Activated CD4-positive, alpha-beta T cell treated with anti-CD3 and anti-CD28 coated beads for 1 hour (primary cell): ENCODE measurements around the gene ZNF592.
"Not testable (repeated sequence)": the region's sequence is repeated elsewhere in the genome, so short reads cannot be mapped to it uniquely, and the experiment has no call there.

Experiments
- DNase-seq: peaks from one replicate; pipeline ENCODE4 v3.0.0-alpha.2; 2020

Gene ZNF592

DNA sequence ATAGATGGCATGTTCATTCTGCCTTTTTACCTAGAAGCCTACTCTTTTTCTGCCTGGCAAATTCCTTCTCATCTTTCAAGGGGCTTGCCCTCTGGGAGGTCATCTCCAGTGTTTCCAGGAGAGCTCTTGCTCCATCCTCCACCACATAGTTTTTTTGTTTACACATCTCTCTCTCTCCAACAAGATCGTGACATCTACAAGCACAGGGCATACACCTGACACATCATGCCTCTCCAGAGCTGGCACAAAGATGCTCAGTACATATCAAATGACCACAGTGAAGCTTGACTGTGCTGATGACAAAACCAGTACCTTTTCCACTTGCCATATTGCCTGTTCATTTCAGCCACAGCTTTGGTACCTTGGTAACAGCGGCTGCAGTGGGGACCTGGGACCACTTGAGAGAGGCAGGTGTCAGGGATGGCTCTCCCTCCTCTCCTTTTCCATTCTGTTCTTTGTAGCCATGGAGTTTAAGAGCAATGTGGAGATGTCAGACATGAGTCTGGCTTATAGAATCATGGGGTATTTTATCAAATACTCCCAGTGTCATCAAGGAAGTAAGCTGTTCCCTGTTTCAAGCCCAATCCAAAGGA lies 84.2 kb downstream of the ZNF592 start:
- DNase-seq: no peak

DNA sequence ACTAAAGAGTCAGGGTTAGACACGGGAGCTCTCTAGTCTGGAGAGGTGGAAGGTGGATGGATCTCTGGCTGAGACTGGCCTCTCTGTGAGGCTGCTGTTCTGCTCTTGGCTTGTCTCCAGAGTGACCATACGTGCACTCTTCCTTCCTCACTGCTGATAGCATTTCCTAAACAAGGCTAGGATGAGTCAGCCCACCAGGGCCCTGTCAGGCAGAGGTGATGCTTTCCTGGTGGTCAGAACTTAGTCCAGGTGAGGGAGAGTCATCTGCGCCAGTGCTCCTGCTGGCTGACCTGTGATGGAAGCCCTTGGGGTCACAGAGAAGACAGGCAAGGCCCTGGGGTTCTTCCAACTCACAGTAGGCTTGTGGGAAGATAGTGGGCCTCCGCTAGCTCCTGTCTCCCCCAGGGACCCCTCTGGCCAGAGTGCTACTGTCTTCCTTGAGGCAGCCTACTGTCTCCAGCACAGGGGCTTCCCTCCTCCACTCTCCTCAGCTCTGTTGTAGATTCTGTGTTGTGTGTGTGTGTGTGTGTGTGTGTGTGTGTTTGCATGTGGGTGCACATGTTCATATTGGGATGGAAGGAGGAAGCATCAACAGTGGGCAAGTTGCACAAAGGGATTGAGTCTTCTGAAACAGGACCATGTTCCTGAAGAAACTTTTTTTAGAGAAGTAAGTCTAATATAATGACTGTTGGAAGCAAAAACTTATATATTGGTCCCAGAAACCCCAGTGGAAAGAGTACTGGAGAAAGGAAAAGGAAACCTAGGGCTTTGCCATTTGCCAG lies 85.2 kb downstream of the ZNF592 start:
- no peak for DNase-seq

DNA sequence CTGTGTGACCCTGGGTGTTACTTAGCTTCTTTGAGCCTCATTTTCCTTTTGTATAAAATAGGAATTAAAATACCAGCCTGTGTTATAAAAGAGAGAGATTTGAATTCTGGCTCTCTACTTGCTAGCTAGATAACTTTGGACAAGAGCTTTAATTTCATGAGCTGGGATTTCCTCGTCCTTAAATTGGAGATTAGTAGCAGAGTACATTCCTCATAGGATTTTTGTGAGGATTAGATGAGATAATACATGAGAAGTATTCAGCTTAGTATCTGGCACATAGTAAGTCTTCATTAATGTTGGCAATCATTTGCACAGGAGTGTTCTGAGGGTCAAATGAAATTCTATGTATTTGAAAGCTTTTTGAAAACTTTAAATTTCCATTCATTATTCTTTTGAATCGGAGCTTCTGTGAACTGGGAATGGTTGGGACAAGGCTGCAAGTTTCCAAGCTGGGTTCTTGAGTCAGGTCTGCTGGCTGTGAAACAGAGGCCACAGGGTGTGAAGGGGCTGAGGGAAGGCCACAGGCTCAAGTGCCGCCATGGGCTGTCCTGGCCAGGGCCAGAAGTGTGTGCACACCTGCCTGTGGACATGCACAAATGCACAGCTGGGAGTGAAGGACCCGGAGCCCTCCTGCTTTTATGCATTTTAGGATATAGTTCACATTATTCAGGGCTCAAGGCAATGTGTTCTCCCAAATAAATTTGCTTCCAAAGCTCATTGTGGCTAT lies 86.0 kb downstream of the ZNF592 start:
- DNase-seq: no peak

DNA sequence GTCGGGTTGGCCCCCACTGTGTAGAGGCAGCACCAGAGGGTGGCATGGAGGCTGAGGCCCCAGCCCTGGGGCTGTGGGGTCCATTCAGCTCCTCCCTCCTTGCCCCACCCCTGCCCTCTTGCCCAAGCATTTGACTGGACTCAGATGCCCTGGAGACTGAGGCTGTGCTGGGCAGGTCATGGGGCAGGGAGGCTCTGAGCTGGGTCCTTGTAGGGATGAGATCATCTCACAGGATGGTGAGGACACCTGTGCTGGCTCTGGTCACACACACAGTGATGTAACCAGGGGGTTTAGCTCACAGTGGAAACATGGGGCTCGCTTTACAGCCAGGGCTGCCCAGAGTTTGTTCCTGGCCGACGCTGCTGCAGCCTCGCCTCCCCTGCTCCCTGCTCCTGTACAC lies 86.6 kb downstream of the ZNF592 start:
- no peak for DNase-seq

DNA sequence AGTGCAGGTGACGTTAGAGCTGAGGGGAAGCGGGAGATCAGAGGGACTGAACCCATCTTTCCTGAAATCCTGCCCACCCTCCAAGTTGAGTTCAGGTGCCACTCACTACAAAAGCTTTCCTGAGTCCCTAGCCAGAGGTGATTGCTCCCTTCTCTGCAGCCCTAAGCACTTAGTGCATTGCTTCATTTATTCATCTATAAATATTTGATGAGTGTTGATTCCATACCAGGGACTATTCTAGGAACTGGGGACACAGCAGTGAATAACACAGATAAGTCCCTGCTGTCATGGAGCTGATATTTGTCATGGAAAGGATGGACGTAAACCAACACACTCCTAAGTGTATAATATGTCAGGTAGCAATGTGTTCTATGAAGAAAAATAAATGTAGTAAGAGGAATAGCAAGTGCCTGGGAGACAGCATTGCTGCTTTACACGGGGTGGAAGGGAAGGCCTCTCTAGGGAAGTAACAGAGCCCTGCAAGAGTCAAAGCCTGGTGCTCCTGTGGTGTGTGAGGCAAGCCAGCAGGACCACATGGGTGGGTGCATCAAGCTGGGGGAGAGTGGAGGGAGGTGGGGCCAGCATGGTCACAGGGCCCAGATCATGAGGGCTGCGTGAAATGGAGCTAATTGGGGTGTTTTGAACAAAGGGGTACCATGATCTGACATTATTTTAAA lies 87.4 kb downstream of the ZNF592 start:
- DNase-seq: no peak

DNA sequence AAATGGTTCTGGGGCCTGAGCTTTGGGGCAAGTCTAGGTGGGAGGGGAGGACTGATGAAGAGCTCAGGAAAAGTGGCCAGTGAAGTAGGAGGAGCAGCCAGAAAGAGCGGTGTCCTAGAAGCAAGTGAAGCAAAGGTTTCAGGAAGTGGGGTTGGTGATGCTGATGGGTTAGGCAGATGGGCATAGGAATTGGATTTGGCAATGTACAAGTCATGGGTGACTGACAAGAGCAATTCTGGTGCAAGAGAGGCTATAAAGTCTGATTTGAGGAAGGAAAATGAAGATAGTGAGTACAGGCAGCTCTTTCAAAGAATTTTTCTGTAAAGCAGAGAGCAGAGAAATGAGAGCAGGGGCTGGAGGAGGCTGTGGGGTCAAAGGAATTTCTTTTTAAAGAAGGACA lies 88.5 kb downstream of the ZNF592 start:
- no peak for DNase-seq

DNA sequence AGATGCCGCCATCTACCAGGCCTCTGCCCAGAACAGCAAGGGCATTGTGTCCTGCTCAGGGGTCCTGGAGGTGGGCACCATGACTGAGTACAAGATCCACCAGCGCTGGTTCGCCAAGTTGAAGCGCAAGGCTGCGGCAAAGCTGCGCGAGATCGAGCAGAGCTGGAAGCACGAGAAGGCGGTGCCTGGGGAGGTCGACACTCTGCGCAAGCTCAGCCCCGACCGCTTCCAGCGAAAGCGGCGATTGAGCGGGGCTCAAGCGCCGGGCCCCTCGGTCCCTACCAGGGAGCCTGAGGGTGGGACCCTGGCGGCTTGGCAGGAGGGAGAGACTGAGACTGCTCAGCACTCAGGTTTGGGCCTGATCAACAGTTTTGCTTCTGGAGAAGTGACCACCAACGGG lies 91.3 kb downstream of the ZNF592 start:
- DNase-seq: no peak

DNA sequence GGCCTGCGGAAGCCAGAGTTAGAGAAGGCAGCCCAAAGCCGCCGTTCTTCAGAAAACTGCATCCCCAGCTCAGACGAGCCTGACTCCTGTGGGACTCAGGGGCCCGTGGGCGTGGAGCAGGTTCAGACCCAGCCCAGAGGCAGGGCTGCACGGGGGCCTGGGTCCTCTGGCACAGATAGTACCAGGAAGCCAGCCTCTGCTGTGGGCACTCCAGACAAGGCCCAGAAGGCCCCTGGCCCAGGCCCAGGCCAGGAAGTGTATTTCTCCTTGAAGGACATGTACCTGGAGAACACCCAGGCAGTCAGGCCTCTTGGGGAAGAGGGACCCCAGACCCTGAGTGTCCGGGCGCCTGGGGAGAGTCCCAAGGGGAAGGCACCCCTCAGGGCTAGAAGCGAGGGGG lies 91.9 kb downstream of the ZNF592 start:
- DNase-seq: no peak

DNA sequence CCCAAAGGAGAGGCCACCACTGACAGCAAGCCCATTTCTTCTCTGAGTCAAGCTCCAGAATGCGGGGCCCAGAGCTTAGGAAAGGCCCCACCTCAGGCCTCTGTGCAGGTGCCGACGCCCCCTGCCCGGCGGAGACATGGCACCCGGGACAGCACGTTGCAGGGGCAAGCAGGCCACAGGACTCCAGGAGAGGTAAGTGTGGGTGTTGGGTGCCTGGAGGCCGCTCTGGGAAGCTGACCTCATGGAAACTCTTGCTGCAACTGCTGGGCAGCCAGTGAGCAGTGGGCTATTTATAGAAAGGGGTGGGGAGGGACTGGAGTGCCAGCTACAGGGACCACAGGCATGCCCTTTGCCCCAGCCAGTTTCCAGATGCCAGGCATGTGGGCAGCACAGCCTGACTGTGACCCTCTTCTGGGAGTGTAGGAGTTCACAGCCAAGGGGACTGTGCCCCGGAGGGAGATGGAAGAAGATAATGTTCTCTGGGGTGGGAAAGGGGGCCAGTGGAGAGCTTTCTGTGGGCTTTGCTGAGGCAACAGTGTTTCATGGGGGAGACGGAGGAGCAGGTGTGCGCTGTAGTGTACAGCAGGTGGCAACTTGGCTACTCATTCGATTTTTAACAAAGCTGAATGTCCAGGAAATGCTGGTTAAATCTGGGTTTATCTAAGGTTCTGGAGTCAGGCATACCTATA lies 92.5 kb downstream of the ZNF592 start:
- DNase-seq: no peak

DNA sequence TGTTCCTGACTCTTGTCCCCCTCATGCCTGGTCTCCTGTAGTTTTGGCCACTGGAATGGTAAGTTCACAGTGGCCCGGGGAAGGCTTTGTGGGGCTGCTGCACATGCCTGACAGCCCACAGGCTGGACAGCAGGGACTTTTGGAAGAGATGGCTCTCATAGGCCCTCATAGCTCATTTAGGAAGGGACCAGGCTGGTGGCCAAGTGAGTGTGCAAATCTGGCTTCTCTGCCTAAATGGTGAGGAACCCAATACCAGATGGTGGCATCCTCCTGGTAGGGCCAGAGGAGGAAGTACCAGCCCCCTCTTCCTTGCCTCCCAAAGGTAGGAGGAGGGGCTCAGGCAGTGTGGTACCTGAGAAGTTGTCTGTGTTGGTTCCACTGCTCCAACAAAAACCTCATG lies 94.4 kb downstream of the ZNF592 start:
- no peak for DNase-seq

DNA sequence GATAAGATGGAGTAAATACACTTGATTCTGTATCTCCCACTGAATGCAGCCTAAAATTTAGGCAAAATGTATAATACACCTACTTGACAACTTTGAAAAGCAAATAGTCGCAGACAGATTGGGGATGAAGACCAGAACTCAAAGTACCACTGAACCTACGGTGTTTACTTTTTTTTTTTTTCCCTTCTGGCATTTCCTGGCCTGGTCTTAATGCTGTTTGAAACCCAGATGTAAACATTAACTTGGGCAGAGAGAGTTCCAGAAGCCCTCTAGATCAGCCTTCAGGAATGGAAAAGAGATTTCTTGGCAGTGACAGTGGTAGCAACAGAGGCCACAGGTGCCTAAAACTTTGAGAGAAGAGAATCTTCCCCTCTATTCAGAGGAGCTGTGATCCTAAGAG lies 96.6 kb downstream of the ZNF592 start:
- no peak for DNase-seq

DNA sequence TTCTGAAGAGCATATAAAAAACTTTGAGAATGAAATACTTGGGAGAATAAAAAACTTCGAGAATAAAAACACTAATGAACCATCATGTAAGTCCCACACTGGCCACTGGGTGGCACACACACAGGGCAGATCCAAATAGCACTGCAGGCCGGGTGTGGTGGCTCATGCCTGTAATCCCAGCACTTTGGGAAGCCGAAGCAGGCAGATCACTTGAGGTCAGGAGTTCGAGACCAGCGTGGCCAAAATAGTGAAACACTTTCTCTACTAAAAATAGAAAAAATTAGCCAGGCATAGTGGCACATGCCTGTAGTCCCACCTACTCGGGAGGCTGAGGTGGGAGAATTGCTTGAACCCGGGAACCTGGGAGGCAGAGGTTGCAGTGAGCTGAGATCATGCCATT lies 97.2 kb downstream of the ZNF592 start:
- DNase-seq: not testable (repeated sequence)

DNA sequence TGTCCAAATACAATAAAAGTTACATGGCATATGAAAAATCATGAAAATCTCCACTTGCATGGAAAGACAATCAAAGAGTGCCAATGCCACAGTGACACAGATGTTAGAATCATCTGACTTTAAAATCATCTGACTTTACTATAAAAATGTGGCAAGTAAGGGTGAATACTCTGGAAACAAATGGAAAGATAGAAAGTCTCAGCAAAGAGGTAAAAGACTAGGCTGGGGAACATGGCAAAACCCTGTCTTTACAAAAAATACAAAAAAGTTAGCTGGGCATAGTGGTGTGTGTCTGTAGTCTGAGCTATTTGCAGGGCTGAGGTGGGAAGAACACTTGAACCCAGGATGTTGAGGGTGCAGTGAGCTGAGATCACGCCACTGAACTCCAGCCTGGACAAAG lies 97.9 kb downstream of the ZNF592 start:
- no peak for DNase-seq

DNA sequence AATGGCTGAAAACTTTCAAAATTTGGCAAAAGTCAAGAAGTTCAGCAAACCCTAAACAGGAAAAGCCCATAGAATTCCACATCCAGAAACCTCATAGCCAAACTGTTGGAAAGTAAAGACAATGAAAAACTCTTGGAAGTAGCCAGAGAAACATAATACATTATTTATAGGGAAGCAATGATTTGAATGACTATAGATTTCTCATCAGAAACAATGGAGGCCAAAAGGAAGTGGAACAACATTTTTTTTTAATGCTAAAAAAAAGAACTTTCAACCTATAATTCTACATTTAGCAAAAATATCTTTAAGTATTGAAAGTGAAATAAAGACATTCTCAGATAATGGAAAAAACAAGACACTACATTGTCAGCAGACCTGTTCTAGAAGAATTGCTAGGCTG lies 99.0 kb downstream of the ZNF592 start:
- no peak for DNase-seq

DNA sequence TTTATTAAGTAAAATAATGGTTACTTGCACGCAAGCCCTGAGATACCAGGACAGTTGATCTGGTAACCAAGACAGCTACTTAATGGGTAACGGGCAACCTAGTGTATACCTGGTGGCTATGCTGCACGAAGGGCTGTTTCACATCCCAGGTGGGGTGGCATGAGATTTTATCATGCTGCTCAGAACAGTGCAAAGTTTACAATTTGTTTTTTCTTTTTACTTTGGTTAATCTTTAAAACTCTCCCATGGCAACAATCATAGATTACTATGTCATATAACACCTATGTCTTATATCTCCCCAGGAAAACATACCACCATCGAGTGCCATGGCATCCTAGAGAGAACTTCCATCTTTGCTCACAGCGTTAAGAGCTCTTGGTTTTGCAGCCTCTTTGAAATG lies 103.8 kb downstream of the ZNF592 start:
- no peak for DNase-seq

DNA sequence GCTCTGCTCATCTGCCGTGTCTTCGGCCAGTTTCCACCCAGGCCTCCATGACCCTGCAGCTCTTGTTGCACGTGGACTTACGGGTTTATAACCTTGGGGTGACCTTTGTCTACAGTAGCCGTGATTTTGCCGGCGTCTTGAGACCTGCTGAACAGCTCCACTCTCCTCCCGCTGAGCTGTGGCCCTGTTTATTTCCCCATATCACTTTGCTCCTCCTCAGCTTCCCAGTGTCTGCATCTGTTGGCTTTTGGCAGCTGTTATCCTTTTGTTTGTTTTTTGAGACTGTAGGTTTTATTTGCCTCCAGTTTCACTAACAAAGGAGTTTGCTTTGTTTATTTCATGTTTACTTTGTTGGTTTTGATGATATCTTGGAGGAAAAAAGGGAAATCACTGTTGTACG lies 106.7 kb downstream of the ZNF592 start:
- DNase-seq: no peak

DNA sequence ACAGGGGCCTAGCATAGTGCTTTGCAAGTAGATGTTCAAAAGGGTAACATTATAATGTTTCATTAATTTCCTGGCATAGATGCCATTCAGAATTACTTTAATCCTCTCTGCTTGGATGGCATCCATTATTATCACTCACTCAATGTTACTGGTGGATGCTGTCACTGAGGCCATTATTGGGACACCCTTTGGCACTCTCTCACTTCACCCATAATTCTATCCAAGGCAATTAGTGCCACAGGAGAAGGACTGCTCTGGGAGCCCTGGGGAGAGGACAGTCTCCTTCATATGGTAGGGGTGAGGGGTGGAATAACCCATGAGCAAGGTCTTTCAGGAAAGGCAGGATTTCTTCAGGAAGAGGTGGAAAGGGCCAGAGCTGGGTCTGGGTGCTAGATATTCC lies 107.4 kb downstream of the ZNF592 start:
- no peak for DNase-seq
